Transverse colon (tissue), 4 donors: ENCODE measurements around the gene ANKDD1B. TPM values are rescaled to one million over a fixed set of nuclear protein-coding genes. Genes with fewer than 3 reads are reported as not detected.
"Not testable (repeated sequence)": the region's sequence is repeated elsewhere in the genome, so short reads cannot be mapped to it uniquely, and the experiment has no call there.

ENCODE experiments used
- DNase-seq: peaks from one replicate; pipeline ENCODE4 v3.0.0-alpha.2; 2019
- H3K27ac ChIP-seq, 4 donors: fragments of 200-600 bp; sonication (generic); 2 replicates each; pipeline ENCODE4 v1.5.1; 2016 to 2018; ENCODE audit warnings: inconsistent platforms in 4 of 4
- H3K27me3 ChIP-seq: fragments of 200-600 bp; sonication (generic); 2 replicates; pipeline ENCODE4 v1.5.1; 2017; ENCODE audit warnings: inconsistent platforms
- H3K36me3 ChIP-seq, 4 donors: fragments of 200-600 bp; sonication (generic); 2 replicates each; pipeline ENCODE4 v1.5.1; 2017 to 2019; ENCODE audit warnings: inconsistent platforms in 4 of 4
- H3K4me1 ChIP-seq, 4 donors: fragments of 200-600 bp; sonication (generic); 2 replicates each; pipeline ENCODE4 v1.5.1; 2017 to 2020; ENCODE audit warnings: inconsistent platforms in 4 of 4
- H3K4me3 ChIP-seq, 4 donors: fragments of 200-600 bp; sonication (generic); 1 replicate in 1 of 4; 2 replicates in 3 of 4; pipeline versions ENCODE4 v1.5.1 to v1.6.1; 2017 to 2019; ENCODE audit warnings: inconsistent platforms in 4 of 4
- H3K9me3 ChIP-seq, 2 donors: fragments of 200-600 bp; sonication (generic); 2 replicates each; pipeline ENCODE4 v1.5.1; 2017 to 2019; ENCODE audit warnings: inconsistent platforms in 2 of 2
- CTCF ChIP-seq, 5 experiments: fragments of 200-600 bp in 3 of 5; fragments of 450-650 bp in 2 of 5; sonication (generic) in 3 of 5; IDR thresholded peaks; 1 replicate in 2 of 5; 2 replicates in 3 of 5; pipeline ENCODE4 v1.5.1; 2016 to 2017; ENCODE audit warnings: antibody characterized with exemption in 5 of 5, inconsistent platforms in 3 of 5, mild to moderate bottlenecking in 2 of 5, moderate library complexity in 1 of 5
- EP300 ChIP-seq: sonication (generic); formaldehyde crosslinking; IDR thresholded peaks from one replicate; pipeline ENCODE4 v1.6.1; 2017; ENCODE audit warnings: antibody characterized with exemption, low read depth
- POLR2A ChIP-seq: fragments of 450-650 bp; IDR thresholded peaks from one replicate; pipeline ENCODE4 v1.6.1; 2016; ENCODE audit warnings: antibody characterized with exemption, mild to moderate bottlenecking, moderate library complexity
- POLR2AphosphoS5 ChIP-seq, 3 donors: sonication (generic); formaldehyde crosslinking; IDR thresholded peaks; one replicate each; pipeline ENCODE4 v1.6.1; 2016; ENCODE audit warnings: antibody characterized with exemption in 3 of 3
- WGBS, 2 donors: methylation state at CpG; one replicate each; pipeline ENCODE4 v1.1.5; 2018; ENCODE audit warnings: low coverage in 1 of 2; 5-methylcytosine and 5-hydroxymethylcytosine counted together
- in situ Hi-C, 4 donors: fragments of 200-750 bp; cut with MboI; loops; one replicate each; pipeline versions ENCODE4 v1.15.0 to v1.15.1; 2017; ENCODE audit warnings: low sequenced_read_pairs in 3 of 4, low pct_ligation_motif_present in 1 of 4, low pct_unique_long_range_greater_than_20kb in 1 of 4
- intact Hi-C: fragments of 100-400 bp; cut with DNase I; formaldehyde crosslinking; loops from one replicate; pipeline ENCODE4 v1.15.1; 2023; ENCODE audit warnings: low total_unique reads
- total RNA-seq, 4 donors: library from RNA; depleted of rRNA; stranded (reverse); fragments of >200 nt; gene quantifications; one replicate each; pipeline ENCODE4 v1.1.0, GENCODE V29; 2016

ANKDD1B gene
- total RNA-seq, 4 donors from 2014 or later, result 3.6 to 20.6 (median 13.9) TPM

GRCh38 chr5:75686480-75686879 is 75.2 kb downstream of the ANKDD1B start:
- Histone ChIP-seq H3K4me3 (no peak overlapping the region), H3K36me3 (peaks cover 0 to 29% (median 3%) of the 10 kb centered on the region in 4 donors), H3K9me3 (no peaks in the 10 kb centered on the region), H3K4me1 (no peaks in the 10 kb centered on the region), H3K27me3 (no peaks in the 10 kb centered on the region), H3K27ac (no peak overlapping the region)
- TF ChIP-seq EP300 (no peak), CTCF (IDR thresholded peaks at IDR 0.05) (no peak), POLR2AphosphoS5 (IDR thresholded peaks at IDR 0.05) (no peak), POLR2A (no peak)
- in situ Hi-C loops (loop anchor here in 3 of 4 donors (10.0 to 25.0 kb wide), 4 partner anchors 102 to 452 kb away; partner anchors contain the start of gene ANKRD31 (in 2 of the 3)), intact Hi-C loops (loop anchor here (10.0 kb wide), 1 partner anchor 452 kb away; the partner anchor contains the start of gene ANKRD31)
- no peak for DNase-seq

GRCh38 chr5:75690669-75691068 is 79.4 kb downstream of the ANKDD1B start:
- intact Hi-C loops, result no loop called here
- WGBS, 2 donors, result 93% methylated on average over 1 of the region's 1 CpG; no CpG with 5 or more reads in 1 of the 2 donors
- in situ Hi-C loops, result loop anchor here in 2 of 4 donors (25.0 kb wide), 2 partner anchors 303 to 453 kb away; partner anchors contain the start of gene ANKRD31 (in 1 of the 2)
- no peak overlapping the region for H3K4me3 ChIP-seq
- no peak for DNase-seq
- TF ChIP-seq POLR2A (no peak), CTCF (IDR thresholded peaks at IDR 0.05) (no peak), EP300 (no peak), POLR2AphosphoS5 (IDR thresholded peaks at IDR 0.05) (no peak)
- H3K36me3 ChIP-seq, result peaks cover 0 to 27% (median 5%) of the 10 kb centered on the region in 4 donors
- H3K4me1 ChIP-seq, result no peaks in the 10 kb centered on the region
- no peak overlapping the region for H3K27ac ChIP-seq
- no peaks in the 10 kb centered on the region for H3K27me3 ChIP-seq
- H3K9me3 ChIP-seq, result no peaks in the 10 kb centered on the region

GRCh38 chr5:75694781-75695180 is 83.5 kb downstream of the ANKDD1B start:
- Histone ChIP-seq H3K27ac (no peak overlapping the region), H3K9me3 (no peaks in the 10 kb centered on the region), H3K4me1 (no peaks in the 10 kb centered on the region), H3K36me3 (peaks cover 0 to 17% (median 2%) of the 10 kb centered on the region in 4 donors), H3K4me3 (no peak overlapping the region), H3K27me3 (no peaks in the 10 kb centered on the region)
- intact Hi-C loops (no loop called here), in situ Hi-C loops (loop anchor here in 2 of 4 donors (25.0 kb wide), 2 partner anchors 307 to 457 kb away; partner anchors contain the start of gene ANKRD31 (in 1 of the 2))
- no peak for TF ChIP-seq POLR2AphosphoS5 (IDR thresholded peaks at IDR 0.05)
- TF ChIP-seq CTCF (IDR thresholded peaks at IDR 0.05), result no peak
- TF ChIP-seq POLR2A, result no peak
- no peak for TF ChIP-seq EP300
- WGBS, 2 donors, result 93 to 96% methylated on average over 1 of the region's 1 CpG
- DNase-seq, result no peak

GRCh38 chr5:75695472-75696351 is 84.5 kb downstream of the ANKDD1B start:
- DNase-seq, H3K27me3 ChIP-seq, H3K27ac ChIP-seq, H3K9me3 ChIP-seq, H3K36me3 ChIP-seq, H3K4me3 ChIP-seq, H3K4me1 ChIP-seq, intact Hi-C loops: not testable (repeated sequence)
- WGBS, 2 donors, result 90% methylated on average over 2 to 22 of the region's 22 CpGs
- in situ Hi-C loops, result loop anchor here in 2 of 4 donors (25.0 kb wide), 2 partner anchors 308 to 458 kb away; partner anchors contain the start of gene ANKRD31 (in 1 of the 2)
